GM21619 (cell line): ENCODE measurements around the gene OR7E24.
"Not testable (repeated sequence)": the region's sequence is repeated elsewhere in the genome, so short reads cannot be mapped to it uniquely, and the experiment has no call there.

Source experiments
- ATAC-seq: cut with Tn5 transposase; IDR thresholded peaks from one replicate; pipeline ENCODE4 v1.9.1; 2021; ENCODE audit not compliant: unreplicated experiment

OR7E24 gene

DNA sequence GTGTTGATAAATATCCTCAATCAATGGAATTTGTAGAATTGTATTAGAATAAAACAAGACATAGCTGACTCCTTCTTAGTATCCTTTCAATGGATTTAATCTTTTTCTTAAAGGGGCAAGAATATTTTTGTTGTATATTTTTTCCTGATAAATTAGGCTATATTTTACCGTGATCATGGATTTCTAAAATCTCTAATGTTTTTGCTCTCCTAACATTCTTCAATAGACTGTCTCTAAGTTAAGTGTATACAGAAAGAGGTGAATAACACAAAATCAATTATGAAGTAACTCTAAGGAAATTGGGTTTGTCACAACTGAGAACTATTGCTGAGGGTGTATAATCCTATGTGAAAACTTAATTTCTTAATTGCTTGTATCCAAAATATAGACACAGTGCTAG, at the start of gene OR7E24:
Gene OR7E24, plus strand, starts transcription at position 301 of the 400 bp plus-strand sequence. CDS start 114 bp downstream, outside the sequence.
- no peak for ATAC-seq

- ATAC-seq = no peak
Measured at GRCh38 chr19:9205501-9206113, 45.1 kb upstream of the OR7E24 start.

DNA sequence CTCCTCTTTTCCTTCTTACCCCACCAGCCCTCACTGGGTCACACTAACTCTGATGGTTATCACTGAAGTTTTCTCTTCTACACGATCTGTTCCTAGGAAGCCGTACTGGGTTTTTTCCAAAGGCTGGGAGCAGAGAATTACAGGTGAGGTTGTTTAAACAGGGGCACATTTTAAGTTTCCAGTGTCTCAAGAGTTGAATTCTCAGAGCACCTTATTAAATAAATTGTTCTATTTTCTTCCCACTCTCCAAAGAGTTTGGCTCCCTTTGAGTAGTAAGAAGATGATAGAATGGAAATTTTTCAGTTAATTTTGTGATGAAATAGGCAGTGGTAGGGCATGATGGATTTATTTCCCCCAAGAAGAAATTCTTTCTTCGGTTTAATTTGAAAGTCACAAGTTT, 31.2 kb upstream of the OR7E24 start, which contains the start of gene OR7D4:
Gene OR7D4, minus strand, starts transcription at position 101 of the 400 bp plus-strand sequence. CDS start 4,752 bp downstream, outside the sequence.
- ATAC-seq = no peak

- ATAC-seq = no peak
Measured at GRCh38 chr19:9251236-9251635, 506 bp downstream of the OR7E24 start.

DNA sequence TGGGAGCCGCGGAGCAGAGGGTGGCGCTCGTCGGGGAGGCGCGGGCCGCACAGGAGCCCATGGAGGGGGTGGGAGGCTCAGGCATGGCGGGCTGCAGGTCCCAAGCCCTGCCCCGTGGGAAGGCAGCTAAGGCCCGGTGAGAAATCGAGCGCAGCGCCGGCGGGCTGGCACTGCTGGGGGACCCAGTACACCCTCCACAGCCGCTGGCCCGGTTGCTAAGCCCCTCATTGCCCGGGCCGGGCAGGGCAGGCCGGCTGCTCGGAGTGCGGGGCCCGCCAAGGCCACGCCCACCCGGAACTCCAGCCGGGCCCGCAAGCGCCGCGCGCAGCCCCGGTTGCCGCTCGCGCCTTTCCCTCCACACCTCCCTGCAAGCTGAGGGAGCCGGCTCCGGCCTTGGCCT, 32.8 kb downstream of the OR7E24 start:
- ATAC-seq = not testable (repeated sequence)

- ATAC-seq = no peak
Measured at GRCh38 chr19:9289231-9289884, 38.6 kb downstream of the OR7E24 start.

DNA sequence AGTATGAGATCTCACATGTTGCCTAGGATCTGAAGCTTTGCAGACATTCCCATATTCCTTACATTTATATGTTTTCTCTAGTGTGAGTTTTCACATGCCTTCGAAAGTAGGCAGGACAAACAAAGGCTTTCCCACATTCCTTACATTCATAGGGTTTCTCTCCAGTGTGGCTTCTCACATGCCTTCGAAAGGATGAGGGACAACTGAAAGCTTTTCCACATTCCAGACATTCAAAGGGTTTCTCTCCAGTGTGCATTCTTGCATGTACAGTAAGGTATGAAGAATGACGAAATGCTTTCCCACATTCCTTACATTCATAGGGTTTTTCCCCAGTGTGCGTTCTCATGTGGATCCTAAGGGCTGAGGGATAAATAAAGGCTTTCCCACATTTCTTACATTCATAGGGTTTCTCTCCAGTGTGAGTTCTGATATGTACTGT, 44.7 kb downstream of the OR7E24 start:
- no peak for ATAC-seq

- ATAC-seq = no peak
Measured at GRCh38 chr19:9296336-9296735, 45.6 kb downstream of the OR7E24 start.
